GM21526 (cell line): ENCODE results near the gene SIK1.

Experiments used
- ATAC-seq: cut with Tn5 transposase; IDR thresholded peaks from one replicate; pipeline ENCODE4 v1.9.1; 2021; ENCODE audit warnings: moderate library complexity; ENCODE audit not compliant: unreplicated experiment, low FRiP score

SIK1 gene

GRCh38 chr21:43369596-43370090 is 57.3 kb downstream of the SIK1 start:
- no peak for ATAC-seq

- no peak for ATAC-seq
Observed at GRCh38 chr21:43369124-43369523, 57.8 kb downstream of the SIK1 start.

DNA sequence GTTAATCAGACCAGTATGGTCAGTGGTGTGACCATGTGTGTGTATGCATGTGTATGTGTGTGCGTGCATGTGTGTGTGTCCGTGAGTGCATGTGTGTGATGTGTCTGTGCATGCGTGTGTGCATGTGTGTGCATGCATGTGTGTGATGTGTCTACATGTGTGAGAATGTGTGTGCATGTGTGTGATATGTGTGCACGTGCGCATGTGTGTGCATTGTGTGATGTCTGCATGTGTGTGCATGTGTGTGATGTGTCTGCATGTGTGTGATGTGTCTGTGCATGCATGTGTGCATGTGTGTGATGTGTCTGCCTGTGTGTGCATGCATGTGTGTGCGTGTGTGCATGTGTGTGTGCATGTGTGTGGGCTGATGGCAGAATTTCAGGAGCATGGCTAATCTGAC is 58.2 kb downstream of the SIK1 start:
- ATAC-seq = no peak

DNA sequence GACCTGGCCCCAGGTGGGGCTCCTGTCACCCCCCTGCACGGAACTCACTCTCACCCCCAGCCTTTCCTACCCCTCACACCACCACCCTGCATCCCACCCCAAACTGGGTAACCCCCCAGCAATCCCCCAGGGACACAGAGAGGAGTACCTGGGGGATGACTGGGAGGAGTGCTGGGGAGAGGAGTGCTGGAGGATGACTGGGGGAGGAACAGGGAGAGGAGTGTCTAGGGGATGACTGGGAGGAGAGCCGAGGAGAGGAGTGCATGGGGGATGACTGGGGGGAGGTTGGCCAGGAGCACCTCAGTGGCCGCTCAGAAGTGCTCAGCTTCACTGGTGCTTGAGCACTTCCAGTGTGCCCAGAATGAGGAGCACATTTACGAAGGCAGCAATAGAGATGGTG is 59.1 kb downstream of the SIK1 start:
- ATAC-seq = no peak

DNA sequence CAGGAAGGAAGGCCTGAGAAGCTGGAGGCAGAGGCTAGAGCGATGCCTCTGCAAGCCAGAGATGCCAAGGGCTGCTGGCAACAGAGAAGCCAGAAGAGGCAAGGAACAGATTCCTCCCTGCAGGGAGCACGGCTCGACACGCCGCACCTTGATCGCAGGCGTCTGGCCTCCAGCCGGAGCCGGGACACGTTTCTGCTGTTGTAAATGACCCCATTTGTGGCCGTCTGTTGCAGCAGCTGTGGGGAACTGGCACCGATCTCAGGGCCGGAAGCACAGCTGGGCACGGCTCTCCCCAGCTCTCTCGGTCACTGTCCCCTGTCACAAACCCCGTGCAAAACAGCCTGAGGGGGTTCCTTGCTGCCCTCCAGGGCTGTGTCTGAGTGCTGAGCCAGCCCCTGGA is 59.6 kb downstream of the SIK1 start:
- no peak for ATAC-seq

DNA sequence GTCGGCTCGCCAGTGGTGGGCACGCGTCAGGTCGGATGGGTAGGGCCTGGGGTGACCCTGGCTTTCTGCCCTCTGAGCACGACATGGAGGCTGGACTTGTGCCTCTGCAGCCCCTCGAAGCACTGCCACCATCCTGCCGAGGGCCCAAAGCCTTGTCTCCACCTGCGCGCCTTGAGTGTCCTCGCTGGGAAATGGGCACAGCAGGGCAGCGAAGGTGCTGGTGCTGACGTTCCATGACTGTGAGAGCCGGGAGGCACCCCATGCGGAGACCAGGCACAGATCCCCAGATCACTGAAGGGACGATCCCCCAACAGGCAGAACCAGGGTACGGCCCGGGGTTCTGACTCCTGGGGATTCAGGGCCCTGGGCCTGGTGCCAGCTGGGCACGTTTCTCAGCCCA is 60.3 kb downstream of the SIK1 start:
- ATAC-seq = no peak

- no peak for ATAC-seq
Observed at GRCh38 chr21:43365611-43366426, 61.1 kb downstream of the SIK1 start.

- ATAC-seq = no peak
Observed at GRCh38 chr21:43364851-43365424, 62.0 kb downstream of the SIK1 start.
